BJ (cell line): ENCODE results near the gene CRYZ. TPM values are rescaled to one million over a fixed set of nuclear protein-coding genes. Genes with fewer than 3 reads are reported as not detected.
A peak's percentile ranks its signal among the peaks of the same experiment; 100 is the strongest.

Experiments
- CTCF ChIA-PET: fragments of 350-600 bp; formaldehyde crosslinking; extraction: SDS; loops from one replicate; lab custom pipeline; 2021; ENCODE audit warnings: antibody characterized with exemption, inconsistent platforms; lab: Yijun Ruan, JAX
- POLR2A ChIA-PET: fragments of 300-600 bp; sonication (Branson Sonifier 250); formaldehyde crosslinking; extraction: SDS; loops from one replicate; lab custom pipeline; 2021; ENCODE audit warnings: antibody characterized with exemption; lab: Charles Lee
- DNase-seq: peaks from one replicate; pipeline ENCODE4 v3.0.0-alpha.2; 2011; ENCODE audit warnings: low read depth
- H3K27me3 ChIP-seq: 2 replicates; pipeline ENCODE4 v1.6.0; 2011; ENCODE audit warnings: low read length; ENCODE audit not compliant: control insufficient read depth, insufficient read depth
- H3K36me3 ChIP-seq: 2 replicates; pipeline ENCODE4 v1.5.1; 2011; ENCODE audit warnings: low read length; ENCODE audit not compliant: control insufficient read depth, insufficient read depth
- H3K4me3 ChIP-seq: 2 replicates; pipeline ENCODE4 v1.5.1; 2011; ENCODE audit warnings: low read depth, mild to moderate bottlenecking, control low read depth, low read length
- polyA minus RNA-seq: library from RNA; depleted of rRNA, polyadenylated mRNA; stranded (reverse); fragments of >200 nt; gene quantifications from 2 replicates; pipeline ENCODE4 v1.2.3, GENCODE V29; 2011; rRNA and poly(A)+ RNA removed
- polyA plus RNA-seq: library from polyadenylated mRNA; depleted of rRNA; stranded (reverse); fragments of >200 nt; gene quantifications from 2 replicates; pipeline ENCODE4 v1.2.3, GENCODE V29; 2011; rRNA removed
- TF ChIP-seq, protein P1 (sequence below): IDR thresholded peaks from 2 replicates; pipeline ENCODE4 v1.5.1; 2011; ENCODE audit warnings: low read depth, mild to moderate bottlenecking, control low read depth, inconsistent platforms, low read length, moderate library complexity; ENCODE audit not compliant: insufficient read depth

The CRYZ gene
- polyA plus RNA-seq (22.9 and 39.1 TPM in 2 replicates), polyA minus RNA-seq (7.6 and 9.3 TPM in 2 replicates)

- ChIA-PET POLR2A (no interaction called here), CTCF (interaction anchor here (0.6 to 2.4 kb wide), 10 partner anchors 11 to 265 kb away, joined by 3 to 15 read pairs (median 4); no protein-coding TSS in a partner anchor)
Observed at GRCh38 chr1:74732960-74733603, at the start of gene CRYZ, which contains the start of gene TYW3. Gene CRYZ (minus strand): TSS chr1:74733050. CDS start chr1:74724821, 8,229 bp downstream. Gene TYW3 (plus strand): TSS chr1:74733152. CDS start chr1:74733245, 93 bp downstream.

DNA sequence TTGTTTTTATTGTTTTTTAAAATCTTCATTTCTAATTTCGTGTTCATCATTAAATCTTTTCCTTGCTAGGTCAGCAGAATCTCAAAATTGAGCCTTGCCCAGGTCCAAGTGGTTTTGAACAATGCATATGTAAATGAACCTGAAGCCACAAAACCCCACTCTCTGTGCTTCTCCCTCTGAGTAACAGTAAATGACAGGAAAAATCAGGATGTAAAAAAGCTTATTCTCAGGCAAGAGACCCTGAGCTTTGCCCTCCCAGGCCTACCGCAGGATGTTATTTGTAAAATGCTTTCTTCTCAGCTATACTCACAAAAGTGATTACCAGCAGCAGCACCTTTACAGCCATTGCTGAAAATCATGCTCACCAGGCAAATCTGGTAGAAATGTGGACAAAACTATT is 47.7 kb upstream of the CRYZ start:
- CTCF ChIA-PET: interaction anchor here (1.1 kb wide), 1 partner anchor 13 kb away, joined by 3 read pairs; no protein-coding TSS in a partner anchor
- POLR2A ChIA-PET: no interaction called here
- no peak for DNase-seq
- TF ChIP-seq, protein P1, sequence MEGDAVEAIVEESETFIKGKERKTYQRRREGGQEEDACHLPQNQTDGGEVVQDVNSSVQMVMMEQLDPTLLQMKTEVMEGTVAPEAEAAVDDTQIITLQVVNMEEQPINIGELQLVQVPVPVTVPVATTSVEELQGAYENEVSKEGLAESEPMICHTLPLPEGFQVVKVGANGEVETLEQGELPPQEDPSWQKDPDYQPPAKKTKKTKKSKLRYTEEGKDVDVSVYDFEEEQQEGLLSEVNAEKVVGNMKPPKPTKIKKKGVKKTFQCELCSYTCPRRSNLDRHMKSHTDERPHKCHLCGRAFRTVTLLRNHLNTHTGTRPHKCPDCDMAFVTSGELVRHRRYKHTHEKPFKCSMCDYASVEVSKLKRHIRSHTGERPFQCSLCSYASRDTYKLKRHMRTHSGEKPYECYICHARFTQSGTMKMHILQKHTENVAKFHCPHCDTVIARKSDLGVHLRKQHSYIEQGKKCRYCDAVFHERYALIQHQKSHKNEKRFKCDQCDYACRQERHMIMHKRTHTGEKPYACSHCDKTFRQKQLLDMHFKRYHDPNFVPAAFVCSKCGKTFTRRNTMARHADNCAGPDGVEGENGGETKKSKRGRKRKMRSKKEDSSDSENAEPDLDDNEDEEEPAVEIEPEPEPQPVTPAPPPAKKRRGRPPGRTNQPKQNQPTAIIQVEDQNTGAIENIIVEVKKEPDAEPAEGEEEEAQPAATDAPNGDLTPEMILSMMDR: no peak
- no peaks in the 10 kb centered on the region for H3K27me3 ChIP-seq
- no peaks in the 10 kb centered on the region for H3K36me3 ChIP-seq
- no peak overlapping the region for H3K4me3 ChIP-seq

More at GRCh38 chr1:74732960-74733603, at the start of gene CRYZ, which contains the start of gene TYW3:
- Histone ChIP-seq H3K36me3 (peaks cover 5% of the 10 kb centered on the region), H3K4me3 (peak within 1 kb of the TSS; percentile 68), H3K27me3 (no peaks in the 10 kb centered on the region)
- TF ChIP-seq, protein P1: no peak
- peak; percentile 63 for DNase-seq

GRCh38 chr1:74779750-74780149 is 46.9 kb upstream of the CRYZ start:
- Histone ChIP-seq H3K27me3 (no peaks in the 10 kb centered on the region), H3K4me3 (no peak overlapping the region), H3K36me3 (no peaks in the 10 kb centered on the region)
- ChIA-PET POLR2A (no interaction called here), CTCF (no interaction called here)
- DNase-seq: no peak
- TF ChIP-seq, protein P1: no peak

GRCh38 chr1:74777525-74777924 is 44.7 kb upstream of the CRYZ start:
- DNase-seq: no peak
- CTCF ChIA-PET: interaction anchor here (1.3 kb wide), 1 partner anchor 23 kb away, joined by 5 read pairs; no protein-coding TSS in a partner anchor
- POLR2A ChIA-PET: no interaction called here
- H3K4me3 ChIP-seq: no peak overlapping the region
- no peaks in the 10 kb centered on the region for H3K36me3 ChIP-seq
- H3K27me3 ChIP-seq: no peaks in the 10 kb centered on the region
- TF ChIP-seq, protein P1: no peak

- no peak overlapping the region for H3K4me3 ChIP-seq
- TF ChIP-seq, protein P1: no peak
- CTCF ChIA-PET: no interaction called here
- no peaks in the 10 kb centered on the region for H3K36me3 ChIP-seq
- H3K27me3 ChIP-seq: no peaks in the 10 kb centered on the region
- DNase-seq: no peak
- POLR2A ChIA-PET: no interaction called here
Observed at GRCh38 chr1:74775735-74776134, 42.9 kb upstream of the CRYZ start.
